ENCODE measurements around the gene AFF2. TPM values are rescaled to one million over a fixed set of nuclear protein-coding genes. Genes with fewer than 3 reads are reported as not detected.

Gene AFF2
- total RNA-seq, 1 experiment from 2014 or later, result 0.05 TPM

GRCh38 chrX:148613636-148614035 is 113.2 kb downstream of the AFF2 start (continued):
- TF ChIP-seq REST (IDR thresholded peaks at IDR 0.05; ENCODE audit: low read depth) (no peak), ZFX (IDR thresholded peaks at IDR 0.05) (no peak)

GRCh38 chrX:148615491-148615890 is 115.1 kb downstream of the AFF2 start:
- Histone ChIP-seq H3K27me3 (ENCODE audit: insufficient read depth, low read length) (no peaks in the 10 kb centered on the region), H3K4me1 (ENCODE audit: control insufficient read depth in 1 of 2, insufficient read depth in 2 of 2, low read length in 2 of 2) (no peaks in the 10 kb centered on the region), H3K36me3 (ENCODE audit: control insufficient read depth in 1 of 2, insufficient read depth in 2 of 2, low read length in 2 of 2) (no peaks in the 10 kb centered on the region), H3K27ac (ENCODE audit: low read depth, low read length) (no peak overlapping the region), H3K9me3 (ENCODE audit: control insufficient read depth in 1 of 2, insufficient read depth in 1 of 2, low read depth in 1 of 2, low read length in 2 of 2) (no peaks in the 10 kb centered on the region), H4K20me1 (ENCODE audit: insufficient read depth) (no peaks in the 10 kb centered on the region), H3K4me3 (replicated peaks in 1 of 2; ENCODE audit: low read depth in 1 of 2, low read length in 2 of 2) (no peak overlapping the region), H3K4me2 (ENCODE audit: low read length) (no peak overlapping the region), H3K9me2 (ENCODE audit: insufficient read depth) (no peaks in the 10 kb centered on the region), H3K9ac (ENCODE audit: low read length) (no peak overlapping the region), H2AFZ (ENCODE audit: low read depth, low read length, poor library complexity, severe bottlenecking) (no peak overlapping the region), H3K79me2 (ENCODE audit: insufficient read depth, low read length) (no peaks in the 10 kb centered on the region)
- TF ChIP-seq SIN3A (IDR thresholded peaks at IDR 0.05; ENCODE audit: low read depth) (no peak), JUND (IDR thresholded peaks at IDR 0.05) (no peak), CBX3 (IDR thresholded peaks at IDR 0.05; ENCODE audit: low read depth) (no peak), CEBPB (IDR thresholded peaks at IDR 0.05; ENCODE audit: low read depth) (no peak), SRF (IDR thresholded peaks at IDR 0.05; ENCODE audit: low read depth) (no peak), POLR2AphosphoS5 (IDR thresholded peaks at IDR 0.05; ENCODE audit: low read depth, low read length) (no peak), ELF1 (IDR thresholded peaks at IDR 0.05; ENCODE audit: borderline replicate concordance, low read depth) (no peak), REST (IDR thresholded peaks at IDR 0.05; ENCODE audit: low read depth) (no peak), ZNF274 (IDR thresholded peaks at IDR 0.05; ENCODE audit: low read depth, low read length) (no peak), SP1 (IDR thresholded peaks at IDR 0.05; ENCODE audit: low read depth) (no peak), EGR1 (IDR thresholded peaks at IDR 0.05; ENCODE audit: low read depth) (no peak), ATF3 (IDR thresholded peaks at IDR 0.05) (no peak), FOSL1 (IDR thresholded peaks at IDR 0.05; ENCODE audit: low read depth) (no peak), ZFX (IDR thresholded peaks at IDR 0.05) (no peak), TCF7L2 (IDR thresholded peaks at IDR 0.05; ENCODE audit: borderline replicate concordance, extremely low read depth, insufficient read depth, insufficient read length) (no peak), CTCF (IDR thresholded peaks at IDR 0.05 in 2 of 3, conservative IDR thresholded peaks at IDR 0.05 in 1 of 3; ENCODE audit: borderline replicate concordance in 1 of 3, insufficient read depth in 1 of 3, low read depth in 2 of 3, low read length in 2 of 3) (no peak), EZH2phosphoT487 (IDR thresholded peaks at IDR 0.05; ENCODE audit: borderline replicate concordance) (no peak)
- TF ChIP-seq, protein P1, sequence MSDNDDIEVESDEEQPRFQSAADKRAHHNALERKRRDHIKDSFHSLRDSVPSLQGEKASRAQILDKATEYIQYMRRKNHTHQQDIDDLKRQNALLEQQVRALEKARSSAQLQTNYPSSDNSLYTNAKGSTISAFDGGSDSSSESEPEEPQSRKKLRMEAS (IDR thresholded peaks at IDR 0.05), result no peak
- ChIA-PET POLR2A (no interaction called here), CTCF (no interaction called here), RAD21 (ENCODE audit: low non-redundant PET in 1 of 2, low total read pairs in 2 of 2, uncharacterized antibody in 2 of 2, unreplicated experiment in 2 of 2) (no interaction called here)
- DNase-seq (ENCODE audit: low read depth, low spot score) (no peak), ATAC-seq (no peak)
- intact Hi-C loops (cut with micrococcal nuclease), result no loop called here
- BruUV-seq (replicated peaks), result no TSS peak

Data from HCT116 (cell line).